CD8-positive, alpha-beta memory T cell (primary cell): ENCODE measurements around the gene RAB35. TPM values are rescaled to one million over a fixed set of nuclear protein-coding genes. Genes with fewer than 3 reads are reported as not detected.

Source experiments
- CTCF ChIA-PET: fragments of 350-600 bp; sonication (Branson Sonifier 250); formaldehyde crosslinking; loops from one replicate; lab custom pipeline; 2021; ENCODE audit warnings: antibody characterized with exemption; lab: Charles Lee
- POLR2A ChIA-PET: fragments of 350-600 bp; sonication (Branson Sonifier 250); formaldehyde crosslinking; loops from one replicate; lab custom pipeline; 2021; ENCODE audit warnings: antibody characterized with exemption; lab: Charles Lee
- DNase-seq, 5 donors: peaks; one replicate each; pipeline versions ENCODE4 v3.0.0 to v3.0.0-alpha.2; 2020 to 2022; ENCODE audit warnings: mixed read lengths in 1 of 5
- H3K27ac ChIP-seq: one replicate; pipeline ENCODE4 v1.7.0; 2013; ENCODE audit warnings: low read depth, mild to moderate bottlenecking, low read length, moderate library complexity
- H3K27me3 ChIP-seq: 2 replicates; pipeline ENCODE4 v1.7.0; 2013; ENCODE audit warnings: low read length, mild to moderate bottlenecking; ENCODE audit not compliant: insufficient read depth, poor library complexity, severe bottlenecking
- H3K36me3 ChIP-seq: 2 replicates; pipeline ENCODE4 v1.7.0; 2013; ENCODE audit warnings: mild to moderate bottlenecking, low read length, moderate library complexity; ENCODE audit not compliant: insufficient read depth
- H3K4me1 ChIP-seq: 2 replicates; pipeline ENCODE4 v1.7.0; 2013; ENCODE audit warnings: mild to moderate bottlenecking, low read length, moderate library complexity; ENCODE audit not compliant: insufficient read depth
- H3K4me3 ChIP-seq: 2 replicates; pipeline ENCODE4 v1.7.0; 2013; ENCODE audit warnings: mild to moderate bottlenecking, low read length
- H3K9me3 ChIP-seq: 2 replicates; pipeline ENCODE4 v1.7.0; 2013; ENCODE audit warnings: mild to moderate bottlenecking, low read length
- H3K27ac Mint-ChIP-seq, 8 donors: one replicate each; pipeline ENCODE4 v1.8.0; 2020 to 2021; ENCODE audit warnings: mixed read lengths in 8 of 8, mild to moderate bottlenecking in 6 of 8, inconsistent platforms in 3 of 8, moderate library complexity in 3 of 8
- H3K27me3 Mint-ChIP-seq, 2 donors: one replicate each; pipeline ENCODE4 v1.8.0; 2020 to 2021; ENCODE audit warnings: mixed read lengths in 2 of 2, mild to moderate bottlenecking in 1 of 2, moderate library complexity in 1 of 2
- H3K36me3 Mint-ChIP-seq, 3 donors: one replicate each; pipeline ENCODE4 v1.8.0; 2020 to 2021; ENCODE audit warnings: mixed read lengths in 3 of 3, inconsistent platforms in 1 of 3, mild to moderate bottlenecking in 1 of 3
- H3K4me1 Mint-ChIP-seq, 3 donors: one replicate each; pipeline ENCODE4 v1.8.0; 2020 to 2021; ENCODE audit warnings: mixed read lengths in 3 of 3, inconsistent platforms in 1 of 3, mild to moderate bottlenecking in 1 of 3
- H3K4me3 Mint-ChIP-seq, 7 donors: one replicate each; pipeline ENCODE4 v1.8.0; 2020 to 2021; ENCODE audit warnings: mixed read lengths in 7 of 7, mild to moderate bottlenecking in 6 of 7, moderate library complexity in 4 of 7, inconsistent platforms in 2 of 7
- H3K9me3 Mint-ChIP-seq, 5 donors: one replicate each; pipeline ENCODE4 v1.8.0; 2020 to 2022; ENCODE audit warnings: mixed read lengths in 5 of 5, mild to moderate bottlenecking in 3 of 5, moderate library complexity in 2 of 5, inconsistent platforms in 1 of 5
- polyA plus RNA-seq: library from polyadenylated mRNA; unstranded; fragments of 300-500 nt; fragmentation: Illumina TruSeq; gene quantifications from one replicate; pipeline ENCODE4 v1.2.3, GENCODE V29; 2021
- total RNA-seq, 2 experiments: library from RNA; stranded (reverse); gene quantifications; one replicate each; pipeline ENCODE4 v1.2.3, GENCODE V29; 2021

The RAB35 gene
- total and polyA plus RNA-seq, 3 experiments from 2014 or later: 26.9 to 77.8 (median 66.8) TPM

GRCh38 chr12:120121343-120121742, 4.8 kb upstream of the RAB35 start:
- Histone ChIP-seq H3K4me1 (peaks cover 56% of the 10 kb centered on the region), H3K4me3 (no peak overlapping the region), H3K9me3 (no peaks in the 10 kb centered on the region), H3K27me3 (no peaks in the 10 kb centered on the region), H3K27ac (no peak overlapping the region), H3K36me3 (peaks cover 4% of the 10 kb centered on the region)
- Mint-ChIP-seq H3K36me3 (peaks cover 0 to 3% (median 2%) of the 10 kb centered on the region in 3 donors), H3K4me1 (peaks cover 46 to 63% (median 61%) of the 10 kb centered on the region in 3 donors), H3K27me3 (no peaks in the 10 kb centered on the region), H3K4me3 (peak overlapping the region in 5 of 7 donors; percentile 36 to 67 (median 59)), H3K27ac (peak overlapping the region in 7 of 8 donors; percentile 54 to 88 (median 76)), H3K9me3 (no peaks in the 10 kb centered on the region)
- ChIA-PET POLR2A (no interaction called here), CTCF (interaction anchor here (1.2 kb wide), 1 partner anchor 34 kb away, joined by 3 read pairs; no protein-coding TSS in a partner anchor)
- DNase-seq: no peak

- H3K36me3 ChIP-seq: no peaks in the 10 kb centered on the region
- POLR2A ChIA-PET: no interaction called here
- H3K4me3 ChIP-seq: no peak overlapping the region
- H3K4me1 ChIP-seq: peaks cover 72% of the 10 kb centered on the region
- H3K4me3 Mint-ChIP-seq: peak overlapping the region in 4 of 7 donors; percentile 4 to 75 (median 46)
- no peaks in the 10 kb centered on the region for H3K27me3 Mint-ChIP-seq
- peak overlapping the region in 7 of 8 donors; percentile 13 to 89 (median 55) for H3K27ac Mint-ChIP-seq
- CTCF ChIA-PET: interaction anchor here (0.7 to 1.6 kb wide), 2 partner anchors 11 to 15 kb away, joined by 3 to 4 read pairs; no protein-coding TSS in a partner anchor
- H3K9me3 ChIP-seq: no peaks in the 10 kb centered on the region
- DNase-seq: no peak
- H3K27me3 ChIP-seq: no peaks in the 10 kb centered on the region
- H3K9me3 Mint-ChIP-seq: no peaks in the 10 kb centered on the region
- H3K4me1 Mint-ChIP-seq: peaks cover 63 to 80% (median 78%) of the 10 kb centered on the region in 3 donors
- H3K27ac ChIP-seq: no peak overlapping the region
- peaks cover 0 to 20% (median 6%) of the 10 kb centered on the region in 3 donors for H3K36me3 Mint-ChIP-seq
These were observed 2.9 kb upstream of the RAB35 start for GRCh38 chr12:120119271-120119973.

- Histone ChIP-seq H3K9me3 (no peaks in the 10 kb centered on the region), H3K4me3 (peak overlapping the region; percentile 68), H3K4me1 (peaks cover 69% of the 10 kb centered on the region), H3K27ac (peak overlapping the region; percentile 90), H3K36me3 (no peaks in the 10 kb centered on the region), H3K27me3 (no peaks in the 10 kb centered on the region)
- H3K27ac Mint-ChIP-seq: peak overlapping the region in 7 of 8 donors; percentile 70 to 98 (median 91)
- H3K4me3 Mint-ChIP-seq: peak overlapping the region; percentile 87 to 95 (median 91)
- H3K9me3 Mint-ChIP-seq: no peaks in the 10 kb centered on the region
- no peak for DNase-seq
- ChIA-PET POLR2A (interaction anchor here (2.4 to 3.1 kb wide), 2 partner anchors 83 to 130 kb away, joined by 18 to 35 read pairs; partner anchors contain the start of genes BICDL1 and RPLP0), CTCF (interaction anchor here (1.6 to 3.8 kb wide), 2 partner anchors 14 to 31 kb away, joined by 4 to 24 read pairs; no protein-coding TSS in a partner anchor)
- H3K36me3 Mint-ChIP-seq: peaks cover 0 to 25% (median 7%) of the 10 kb centered on the region in 3 donors
- H3K4me1 Mint-ChIP-seq: peaks cover 57 to 78% (median 76%) of the 10 kb centered on the region in 3 donors
- H3K27me3 Mint-ChIP-seq: no peaks in the 10 kb centered on the region
These were observed 1.9 kb upstream of the RAB35 start for GRCh38 chr12:120118321-120119061.

GRCh38 chr12:120117961-120118320, 1.4 kb upstream of the RAB35 start:
- Mint-ChIP-seq H3K36me3 (peaks cover 0 to 29% (median 7%) of the 10 kb centered on the region in 3 donors), H3K4me3 (peak overlapping the region; percentile 87 to 95 (median 91)), H3K9me3 (no peaks in the 10 kb centered on the region), H3K27ac (peak overlapping the region; percentile 86 to 98 (median 90)), H3K4me1 (peaks cover 57 to 77% (median 76%) of the 10 kb centered on the region in 3 donors), H3K27me3 (no peaks in the 10 kb centered on the region)
- H3K4me3 ChIP-seq: peak overlapping the region; percentile 68
- no peaks in the 10 kb centered on the region for H3K36me3 ChIP-seq
- H3K27me3 ChIP-seq: no peaks in the 10 kb centered on the region
- peaks cover 63% of the 10 kb centered on the region for H3K4me1 ChIP-seq
- no peaks in the 10 kb centered on the region for H3K9me3 ChIP-seq
- peak overlapping the region; percentile 90 for H3K27ac ChIP-seq
- POLR2A ChIA-PET: interaction anchor here (1.5 to 3.1 kb wide), 3 partner anchors 83 to 173 kb away, joined by 9 to 35 read pairs (median 18); partner anchors contain the start of genes BICDL1, RNU4-2 and RPLP0
- CTCF ChIA-PET: interaction anchor here (1.2 to 3.8 kb wide), 6 partner anchors 14 to 129 kb away, joined by 3 to 24 read pairs (median 6); partner anchors contain the start of genes BICDL1 and RPLP0
- DNase-seq: no peak

- Histone ChIP-seq H3K27me3 (no peaks in the 10 kb centered on the region), H3K27ac (peak overlapping the region; percentile 90), H3K4me1 (peaks cover 62% of the 10 kb centered on the region), H3K4me3 (peak overlapping the region; percentile 68), H3K36me3 (no peaks in the 10 kb centered on the region), H3K9me3 (no peaks in the 10 kb centered on the region)
- H3K27me3 Mint-ChIP-seq: no peaks in the 10 kb centered on the region
- peaks cover 61 to 85% (median 84%) of the 10 kb centered on the region in 3 donors for H3K4me1 Mint-ChIP-seq
- ChIA-PET POLR2A (interaction anchor here (0.6 to 3.1 kb wide), 6 partner anchors 11 to 174 kb away, joined by 3 to 35 read pairs (median 10); partner anchors contain the start of genes BICDL1, RNU4-2 and RPLP0), CTCF (interaction anchor here (1.2 to 3.8 kb wide), 5 partner anchors 26 to 128 kb away, joined by 3 to 24 read pairs (median 6); partner anchors contain the start of genes BICDL1 and RPLP0)
- peak; percentile 96 to 98 (median 97) for DNase-seq
- peak overlapping the region; percentile 87 to 95 (median 91) for H3K4me3 Mint-ChIP-seq
- H3K9me3 Mint-ChIP-seq: no peaks in the 10 kb centered on the region
- peak overlapping the region; percentile 86 to 98 (median 94) for H3K27ac Mint-ChIP-seq
- peaks cover 0 to 33% (median 7%) of the 10 kb centered on the region in 3 donors for H3K36me3 Mint-ChIP-seq
These were observed 469 bp upstream of the RAB35 start for GRCh38 chr12:120116792-120117651.

- Histone ChIP-seq H3K4me1 (peaks cover 62% of the 10 kb centered on the region), H3K36me3 (no peaks in the 10 kb centered on the region), H3K9me3 (no peaks in the 10 kb centered on the region), H3K27me3 (no peaks in the 10 kb centered on the region), H3K4me3 (peak overlapping the region; percentile 69), H3K27ac (peak overlapping the region; percentile 59)
- no peaks in the 10 kb centered on the region for H3K9me3 Mint-ChIP-seq
- peak overlapping the region; percentile 84 to 98 (median 94) for H3K27ac Mint-ChIP-seq
- H3K4me1 Mint-ChIP-seq: peaks cover 57 to 85% (median 84%) of the 10 kb centered on the region in 3 donors
- H3K27me3 Mint-ChIP-seq: peaks cover 0 to 2% of the 10 kb centered on the region in 2 donors
- ChIA-PET POLR2A (interaction anchor here (0.6 to 3.1 kb wide), 4 partner anchors 29 to 695 kb away, joined by 4 to 35 read pairs (median 8); partner anchors contain the start of gene RPLP0), CTCF (interaction anchor here (1.0 to 3.8 kb wide), 5 partner anchors 9 to 148 kb away, joined by 3 to 24 read pairs (median 3); partner anchors contain the start of gene BICDL1)
- H3K36me3 Mint-ChIP-seq: peaks cover 0 to 35% (median 7%) of the 10 kb centered on the region in 3 donors
- no peak for DNase-seq
- H3K4me3 Mint-ChIP-seq: peak overlapping the region; percentile 92 to 97 (median 96)
These were observed 687 bp downstream of the RAB35 start for GRCh38 chr12:120115692-120116440.
